ENCODE data around the gene GALP. TPM values are rescaled to one million over a fixed set of nuclear protein-coding genes. Genes with fewer than 3 reads are reported as not detected.

The GALP gene
- polyA plus RNA-seq, 1 experiment, result not detected

DNA sequence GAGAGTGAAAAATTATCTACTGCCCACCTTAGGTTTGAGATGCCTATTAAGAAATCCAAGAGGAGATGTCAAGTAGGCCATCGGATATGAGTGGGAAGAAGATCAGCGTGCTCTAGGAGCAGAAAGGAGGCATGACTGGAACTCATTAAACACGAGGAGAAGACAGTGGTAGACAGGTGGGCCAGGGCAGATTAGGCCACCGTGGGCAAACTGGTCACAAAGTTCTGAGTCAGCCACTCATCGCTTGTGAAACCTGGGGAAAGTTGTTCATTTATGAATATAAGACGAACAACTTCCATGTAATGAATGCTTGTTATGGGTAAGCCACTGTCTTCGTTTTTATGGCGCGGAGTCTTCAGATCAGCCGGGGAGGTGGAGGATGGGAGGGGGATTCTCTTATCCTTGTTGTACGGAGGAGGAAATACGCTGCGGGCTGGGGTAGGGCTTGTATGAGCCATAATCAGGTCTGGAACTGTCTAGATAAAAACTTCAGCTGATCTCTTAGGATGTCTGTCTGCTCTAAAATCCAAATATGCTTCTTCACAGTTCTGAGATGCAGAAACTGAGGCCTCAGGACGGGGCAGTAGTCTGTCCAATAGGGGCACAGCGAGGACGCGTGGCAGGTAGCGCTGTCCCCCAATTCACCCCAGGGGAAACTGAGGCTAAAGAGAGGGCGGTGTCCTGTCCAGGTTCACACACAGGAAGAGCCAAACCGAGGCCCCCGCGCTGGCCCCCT lies 35.8 kb upstream of the GALP start:
- ChIA-PET CTCF (interaction anchor here (2.0 kb wide), 1 partner anchor 59 kb away, joined by 9 read pairs; no protein-coding TSS in a partner anchor), POLR2A (interaction anchor here (1.0 kb wide), 1 partner anchor 19 kb away, joined by 6 read pairs; the partner anchor contains the start of gene ZNF787)
- no peak for TF ChIP-seq CTCF (IDR thresholded peaks at IDR 0.05; ENCODE audit: insufficient read depth, low read depth, low read length)
- DNase-seq (ENCODE audit: low read depth), result no peak
- Histone ChIP-seq H3K4me3 (ENCODE audit: low read depth, low read length) (peak overlapping the region; percentile 83), H3K36me3 (ENCODE audit: control insufficient read depth, insufficient read depth, low read length) (peaks cover 3% of the 10 kb centered on the region; the same call in 1 of the 2 replicates), H3K27me3 (ENCODE audit: control insufficient read depth, insufficient read depth, low read length) (no peaks in the 10 kb centered on the region)

- peaks cover 3% of the 10 kb centered on the region for H3K36me3 ChIP-seq (ENCODE audit: control insufficient read depth, insufficient read depth, low read length)
- peak within 1 kb of the TSS; percentile 83 for H3K4me3 ChIP-seq (ENCODE audit: low read depth, low read length)
- no peak for TF ChIP-seq CTCF (IDR thresholded peaks at IDR 0.05; ENCODE audit: insufficient read depth, low read depth, low read length)
- ChIA-PET CTCF (interaction anchor here (0.7 to 2.0 kb wide), 2 partner anchors 60 to 587 kb away, joined by 3 to 9 read pairs; no protein-coding TSS in a partner anchor), POLR2A (interaction anchor here (0.6 to 1.0 kb wide), 4 partner anchors 8 to 1688 kb away, joined by 3 to 6 read pairs (median 3); partner anchors contain the start of gene ZNF787)
- DNase-seq (ENCODE audit: low read depth), result peak; percentile 99
- no peaks in the 10 kb centered on the region for H3K27me3 ChIP-seq (ENCODE audit: control insufficient read depth, insufficient read depth, low read length)
Measured at GRCh38 chr19:56140583-56141416, 35.0 kb upstream of the GALP start, which contains the start of gene ZNF444. Gene ZNF444, plus strand, starts transcription at chr19:56141287. Its CDS starts 5,625 bp downstream, at chr19:56146912.

- CTCF ChIA-PET, result interaction anchor here (2.0 to 2.4 kb wide), 2 partner anchors 14 to 61 kb away, joined by 8 to 9 read pairs; no protein-coding TSS in a partner anchor
- TF ChIP-seq CTCF (IDR thresholded peaks at IDR 0.05; ENCODE audit: insufficient read depth, low read depth, low read length), result no peak
- no peak for DNase-seq (ENCODE audit: low read depth)
- Histone ChIP-seq H3K27me3 (ENCODE audit: control insufficient read depth, insufficient read depth, low read length) (no peaks in the 10 kb centered on the region), H3K4me3 (ENCODE audit: low read depth, low read length) (peak overlapping the region; percentile 83), H3K36me3 (ENCODE audit: control insufficient read depth, insufficient read depth, low read length) (peaks cover 3% of the 10 kb centered on the region)
- POLR2A ChIA-PET, result no interaction called here
Measured at GRCh38 chr19:56141417-56141993, 34.3 kb upstream of the GALP start.

- Histone ChIP-seq H3K36me3 (ENCODE audit: control insufficient read depth, insufficient read depth, low read length) (peaks cover 3% of the 10 kb centered on the region), H3K27me3 (ENCODE audit: control insufficient read depth, insufficient read depth, low read length) (no peaks in the 10 kb centered on the region), H3K4me3 (ENCODE audit: low read depth, low read length) (peak overlapping the region; percentile 83)
- CTCF ChIA-PET, result interaction anchor here (0.6 to 2.4 kb wide), 3 partner anchors 13 to 509 kb away, joined by 3 to 8 read pairs (median 7); no protein-coding TSS in a partner anchor
- DNase-seq (ENCODE audit: low read depth), result no peak
- TF ChIP-seq CTCF (IDR thresholded peaks at IDR 0.05; ENCODE audit: insufficient read depth, low read depth, low read length), result no peak
- POLR2A ChIA-PET, result no interaction called here
Measured at GRCh38 chr19:56142087-56142787, 33.6 kb upstream of the GALP start.
